ENCODE measurements around the gene CHAF1A.
A peak's percentile ranks its signal among the peaks of the same experiment; 100 is the strongest.

The CHAF1A gene

GRCh38 chr19:4373601-4374497 lies 28.6 kb upstream of the CHAF1A start (continued):
- TF ChIP-seq ZNF621 (tag by site-specific recombination; IDR thresholded peaks at IDR 0.05) (no peak), GLIS1 (tag by site-specific recombination; IDR thresholded peaks at IDR 0.05) (no peak), ZNF768 (tag by site-specific recombination; IDR thresholded peaks at IDR 0.05) (no peak), ZBTB44 (tag by site-specific recombination; IDR thresholded peaks at IDR 0.05) (no peak), ZNF623 (tag by site-specific recombination; IDR thresholded peaks at IDR 0.05) (no peak), ZSCAN4 (tag by site-specific recombination; IDR thresholded peaks at IDR 0.05) (no peak)

GRCh38 chr19:4374498-4375163 lies 27.8 kb upstream of the CHAF1A start:
- Histone ChIP-seq H3K4me1 (ENCODE audit: control insufficient read depth, insufficient read depth, low read length) (peaks cover 9% of the 10 kb centered on the region), H3K9me3 (ENCODE audit: control insufficient read depth, insufficient read depth, low read depth, low read length) (no peaks in the 10 kb centered on the region), H3K4me3 (ENCODE audit: low read depth, low read length) (no peak overlapping the region), H3K27ac (ENCODE audit: extremely low read depth, low read depth, low read length) (no peak overlapping the region), H3K36me3 (ENCODE audit: control insufficient read depth in 2 of 2, insufficient read depth in 1 of 2, low read length in 2 of 2) (peaks cover 0 to 3% of the 10 kb centered on the region in 2 experiments; a peak in 1 of 3 replicates)
- TF ChIP-seq HIC1 (tag by site-specific recombination; IDR thresholded peaks at IDR 0.05) (0 out of 2 replicates have a peak, but pooled peaks have one; percentile 20), ZNF292 (tag by site-specific recombination; IDR thresholded peaks at IDR 0.05; ENCODE audit: borderline replicate concordance, low read depth) (no peak), ZFP37 (tag by site-specific recombination; IDR thresholded peaks at IDR 0.05) (no peak), ZBTB7A (tag by site-specific recombination; IDR thresholded peaks at IDR 0.05; ENCODE audit: low read depth) (no peak), ZIC2 (tag by site-specific recombination; IDR thresholded peaks at IDR 0.05) (peak; percentile 67), ZNF133 (tag by site-specific recombination; IDR thresholded peaks at IDR 0.05) (no peak), ZNF768 (tag by site-specific recombination; IDR thresholded peaks at IDR 0.05) (no peak), MYNN (tag by site-specific recombination; IDR thresholded peaks at IDR 0.05; ENCODE audit: borderline replicate concordance) (no peak), CTCF (tag by site-specific recombination; IDR thresholded peaks at IDR 0.05) (0 out of 2 replicates have a peak, but pooled peaks have one; percentile 9), PATZ1 (tag by site-specific recombination; IDR thresholded peaks at IDR 0.05) (0 out of 2 replicates have a peak, but pooled peaks have one; percentile 24), ZNF600 (tag by site-specific recombination; IDR thresholded peaks at IDR 0.05) (peak; percentile 49; the same call in 1 of the 2 replicates)
- POLR2A ChIA-PET: interaction anchor here (1.0 to 3.8 kb wide), 4 partner anchors 11 to 31 kb away, joined by 3 to 19 read pairs (median 14); partner anchors contain the start of genes CHAF1A and MPND
- CTCF ChIA-PET: interaction anchor here (0.5 to 5.5 kb wide), 12 partner anchors 8 to 107 kb away, joined by 3 to 40 read pairs (median 5); partner anchors contain the start of genes CHAF1A and SH3GL1

Measured in HEK293 (cell line).